K562 (cell line): ENCODE data around the gene NOS1. TPM values are rescaled to one million over a fixed set of nuclear protein-coding genes. Genes with fewer than 3 reads are reported as not detected.

ENCODE experiments used
- ATAC-seq: fragments of 200-7000 bp; cut with Tn5 transposase; 3 replicates; pipeline ENCODE4 v1.9.1; 2020; ENCODE audit warnings: moderate library complexity
- BruUV-seq: library from RNA; stranded (reverse); fragments of 400-500 nt; replicated peaks from 2 replicates; lab custom pipeline; 2021; lab: Mats Ljungman, UMichigan
- CTCF ChIA-PET: fragments of 300-600 bp; formaldehyde crosslinking; extraction: SDS; loops from one replicate; lab custom pipeline; 2021; ENCODE audit warnings: low intra/inter-chr PET ratio; lab: Yijun Ruan, JAX
- POLR2A ChIA-PET: fragments of 300-600, 350-650 bp; sonication (Branson Sonifier 250); formaldehyde crosslinking; extraction: SDS; loops from one replicate; lab custom pipeline; 2021; ENCODE audit warnings: antibody characterized with exemption, inconsistent platforms; lab: Yijun Ruan, JAX
- DNase-seq, 4 experiments: peaks; one replicate each; pipeline versions ENCODE4 v3.0.0 to v3.0.0-alpha.2; 2011 to 2018; ENCODE audit warnings: low spot score in 3 of 4, mixed read lengths in 3 of 4; ENCODE audit errors: extremely low read depth in 1 of 4
- FAIRE-seq: peaks from 2 replicates; lab custom pipeline; 2011; peaks lifted over from hg19 to GRCh38; lab: Jason Lieb, UNC
- H2AFZ ChIP-seq: 2 replicates; pipeline ENCODE4 v1.6.0; 2011; ENCODE audit warnings: low read depth, low read length, control low read depth, inconsistent platforms
- H3K27ac ChIP-seq: fragments of 200-600 bp; 3 replicates; pipeline ENCODE4 v1.8.0; 2011; ENCODE audit warnings: low read depth, mild to moderate bottlenecking, control low read depth, inconsistent platforms, low read length, moderate library complexity, mixed read lengths; ENCODE audit errors: extremely low read depth
- H3K27me3 ChIP-seq, 2 experiments: fragments of 300-600 bp in 1 of 2; 2 replicates in 1 of 2; 3 replicates in 1 of 2; pipeline versions ENCODE4 v1.6.0 to v1.8.0; 2011; ENCODE audit warnings: inconsistent platforms in 2 of 2, low read length in 2 of 2, mild to moderate bottlenecking in 1 of 2, mixed read lengths in 1 of 2, moderate library complexity in 1 of 2; ENCODE audit not compliant: control insufficient read depth in 2 of 2, insufficient read depth in 2 of 2
- H3K36me3 ChIP-seq: fragments of 300-600 bp; 3 replicates; pipeline ENCODE4 v1.8.0; 2011; ENCODE audit warnings: mild to moderate bottlenecking, low read length, inconsistent platforms; ENCODE audit not compliant: control insufficient read depth, insufficient read depth
- H3K4me1 ChIP-seq, 2 experiments: fragments of 200-600 bp in 1 of 2; replicated peaks in 1 of 2; 2 replicates in 1 of 2; 3 replicates in 1 of 2; pipeline versions ENCODE4 v1.5.1 to v1.8.0; 2011; ENCODE audit warnings: inconsistent platforms in 2 of 2, low read length in 2 of 2, mild to moderate bottlenecking in 1 of 2, mixed read lengths in 1 of 2, moderate library complexity in 1 of 2; ENCODE audit not compliant: control insufficient read depth in 2 of 2, insufficient read depth in 2 of 2
- H3K4me2 ChIP-seq: 2 replicates; pipeline ENCODE4 v1.6.1; 2011; ENCODE audit warnings: low read length, control low read depth, inconsistent platforms, mixed read lengths; ENCODE audit not compliant: insufficient read depth
- H3K4me3 ChIP-seq: fragments of 200-600 bp; sonication (generic), shearing (Covaris generic); 2 replicates; pipeline ENCODE4 v1.5.1; 2016; ENCODE audit warnings: control low read depth, inconsistent platforms
- H3K79me2 ChIP-seq: fragments of 200-600 bp; 3 replicates; pipeline ENCODE4 v1.8.0; 2011; ENCODE audit warnings: low read length, inconsistent platforms; ENCODE audit not compliant: control insufficient read depth, insufficient read depth
- H3K9ac ChIP-seq, 2 experiments: 2 replicates each; pipeline versions ENCODE4 v1.6.0 to v1.6.1; 2011; ENCODE audit warnings: low read depth in 2 of 2, low read length in 2 of 2, control low read depth in 1 of 2, inconsistent platforms in 1 of 2, mild to moderate bottlenecking in 1 of 2, mixed read lengths in 1 of 2; ENCODE audit not compliant: insufficient read depth in 1 of 2
- H3K9me1 ChIP-seq: one replicate; pipeline ENCODE4 v1.6.0; 2011; ENCODE audit warnings: inconsistent platforms, mild to moderate bottlenecking, low read length, moderate library complexity; ENCODE audit not compliant: control insufficient read depth, insufficient read depth
- H3K9me3 ChIP-seq: replicated peaks from 2 replicates; pipeline ENCODE4 v1.5.1; 2011; ENCODE audit warnings: low read depth, low read length, inconsistent platforms; ENCODE audit not compliant: control insufficient read depth, insufficient read depth
- H4K20me1 ChIP-seq: replicated peaks from 2 replicates; pipeline ENCODE4 v1.6.1; 2011; ENCODE audit warnings: low read length, inconsistent platforms, mixed read lengths; ENCODE audit not compliant: control insufficient read depth, insufficient read depth
- ELF4 ChIP-seq: fragments of 450-650 bp; formaldehyde crosslinking; IDR thresholded peaks from 2 replicates; pipeline ENCODE4 v1.4.0; 2022; ENCODE audit warnings: missing genetic modification characterization
- ESRRA ChIP-seq: fragments of 450-650 bp; IDR thresholded peaks from 2 replicates; pipeline ENCODE4 v1.6.1; 2014; ENCODE audit warnings: low read depth, mild to moderate bottlenecking, moderate library complexity, borderline replicate concordance
- ZBED1 ChIP-seq: IDR thresholded peaks from 2 replicates; pipeline ENCODE4 v1.6.1; 2014
- WGBS: fragments of 100-300 bp; shearing (Covaris generic); methylation state at CpG from one replicate; pipeline ENCODE4 v1.1.6; 2016; ENCODE audit warnings: low coverage, mixed read lengths; ENCODE audit not compliant: insufficient coverage; ENCODE audit errors: missing lambda C conversion rate; 5-methylcytosine and 5-hydroxymethylcytosine counted together
- in situ Hi-C: fragments of 300-500 bp; cut with MboI; formaldehyde crosslinking; loops from 4 replicates; pipeline ENCODE4 v1.15.0; 2018; ENCODE audit warnings: inconsistent platforms, mixed read lengths
- intact Hi-C: fragments of 100-400 bp; cut with micrococcal nuclease; formaldehyde crosslinking; loops from 2 replicates; pipeline ENCODE4 v1.14.2; 2022
- polyA plus RNA-seq, 8 experiments: library from polyadenylated mRNA; depleted of rRNA in 4 of 8; stranded (reverse) in 5 of 8; unstranded in 3 of 8; fragments of >200 nt; fragmentation: Nextera tagmentation in 2 of 8; fragmentation: Illumina TruSeq in 1 of 8; extraction: Ambion mirVana in 2 of 8; extraction: Trizol in 1 of 8; gene quantifications; 2 replicates each; pipeline versions ENCODE4 v1.2.1 to v1.2.3, GENCODE V29; 2011 to 2014; ENCODE audit warnings: inconsistent platforms in 1 of 8, missing spikeins in 1 of 8
- total RNA-seq, 7 experiments: library from RNA; depleted of rRNA in 6 of 7; stranded (reverse); fragments of >200 nt in 6 of 7; fragmentation: Illumina TruSeq in 2 of 7; extraction: Trizol in 2 of 7; gene quantifications; 2 replicates each; pipeline versions ENCODE4 v1.2.1 to v1.2.3, GENCODE V29; 2011 to 2021; ENCODE audit warnings: low replicate concordance in 1 of 7
- TF ChIP-seq, protein P1 (sequence below): fragments of 450-650 bp; formaldehyde crosslinking; conservative IDR thresholded peaks from 2 replicates; pipeline ENCODE4 v1.4.0; 2022; ENCODE audit warnings: mild to moderate bottlenecking, missing genetic modification characterization
- TF ChIP-seq, protein P2 (sequence below): fragments of 450-650 bp; IDR thresholded peaks from 2 replicates; pipeline ENCODE4 v1.6.1; 2016; ENCODE audit warnings: borderline replicate concordance

NOS1 gene
- total and polyA plus RNA-seq, 9 of the 15 experiments (the other 6 are each of a cell fraction or from before 2014, with no cell fraction given): not detected

DNA sequence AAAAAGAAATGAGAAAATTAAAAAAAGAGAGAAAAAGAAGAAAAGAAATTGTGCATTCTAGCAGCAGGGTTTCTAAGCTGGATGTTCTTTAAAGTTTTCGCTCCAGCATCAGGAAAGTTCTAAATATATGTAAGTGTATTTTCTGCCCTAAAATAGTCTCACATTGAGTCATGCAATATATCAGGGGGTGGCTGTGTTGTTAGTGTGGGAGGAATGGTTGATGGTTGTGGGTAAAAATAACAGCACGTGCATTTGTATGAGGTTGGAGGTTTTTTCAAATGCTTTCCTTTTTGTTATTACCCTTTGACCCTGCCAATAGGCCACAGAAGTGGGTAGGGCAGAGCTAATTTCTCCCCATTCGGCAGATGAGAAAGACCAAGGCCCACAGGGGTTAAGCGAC, 106.0 kb downstream of the NOS1 start:
- Histone ChIP-seq H3K27me3 (peaks cover 15 to 36% of the 10 kb centered on the region in 2 experiments; a peak in 4 of 5 replicates), H3K27ac (no peak overlapping the region), H3K79me2 (no peaks in the 10 kb centered on the region), H3K4me3 (no peak overlapping the region), H4K20me1 (0 out of 2 replicates have a peak, but pooled peaks cover 5% of the 10 kb centered on the region), H3K9ac (no peak overlapping the region), H3K4me1 (no peaks in the 10 kb centered on the region), H3K4me2 (no peak overlapping the region), H2AFZ (no peak overlapping the region), H3K36me3 (no peaks in the 10 kb centered on the region), H3K9me1 (no peaks in the 10 kb centered on the region), H3K9me3 (no peaks in the 10 kb centered on the region)
- ATAC-seq (no peak), DNase-seq (no peak), FAIRE-seq (no peak)
- WGBS: 0% methylated on average over 4 of the region's 4 CpGs
- BruUV-seq: no TSS peak
- 0 out of 2 replicates have a peak, but pooled peaks have one; percentile 27 for TF ChIP-seq ESRRA
- no peak for TF ChIP-seq ZBED1
- in situ Hi-C loops (no loop called here), intact Hi-C loops (no loop called here)
- ChIA-PET POLR2A (interaction anchor here (0.6 to 0.7 kb wide), 2 partner anchors 23 to 1655 kb away, joined by 4 read pairs; no protein-coding TSS in a partner anchor), CTCF (no interaction called here)

DNA sequence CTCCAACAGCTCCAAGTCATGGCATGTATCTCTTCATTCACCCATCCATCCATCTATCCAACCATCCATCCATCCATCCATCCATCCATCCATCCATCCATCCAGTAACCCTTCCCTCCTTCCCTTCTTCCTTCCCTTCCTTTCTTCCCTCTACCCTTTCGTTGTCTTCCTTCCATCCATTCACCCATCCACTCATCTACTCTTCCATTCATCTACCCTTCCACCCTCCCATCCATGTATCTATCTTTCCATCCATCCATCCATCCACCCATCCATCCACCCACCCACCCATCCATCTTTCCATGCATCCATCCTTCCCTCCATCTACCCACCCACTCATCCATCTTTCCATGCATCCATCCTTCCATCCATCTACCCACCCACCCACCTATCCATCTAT, 117.9 kb downstream of the NOS1 start:
- TF ChIP-seq, protein P1, sequence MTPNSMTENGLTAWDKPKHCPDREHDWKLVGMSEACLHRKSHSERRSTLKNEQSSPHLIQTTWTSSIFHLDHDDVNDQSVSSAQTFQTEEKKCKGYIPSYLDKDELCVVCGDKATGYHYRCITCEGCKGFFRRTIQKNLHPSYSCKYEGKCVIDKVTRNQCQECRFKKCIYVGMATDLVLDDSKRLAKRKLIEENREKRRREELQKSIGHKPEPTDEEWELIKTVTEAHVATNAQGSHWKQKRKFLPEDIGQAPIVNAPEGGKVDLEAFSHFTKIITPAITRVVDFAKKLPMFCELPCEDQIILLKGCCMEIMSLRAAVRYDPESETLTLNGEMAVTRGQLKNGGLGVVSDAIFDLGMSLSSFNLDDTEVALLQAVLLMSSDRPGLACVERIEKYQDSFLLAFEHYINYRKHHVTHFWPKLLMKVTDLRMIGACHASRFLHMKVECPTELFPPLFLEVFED: 0 out of 2 replicates have a peak, but pooled peaks have one; percentile 57
- 0 out of 2 replicates have a peak, but pooled peaks have one; percentile 34 for TF ChIP-seq ELF4 (CRISPR knock-in tag)
- TF ChIP-seq, protein P2, sequence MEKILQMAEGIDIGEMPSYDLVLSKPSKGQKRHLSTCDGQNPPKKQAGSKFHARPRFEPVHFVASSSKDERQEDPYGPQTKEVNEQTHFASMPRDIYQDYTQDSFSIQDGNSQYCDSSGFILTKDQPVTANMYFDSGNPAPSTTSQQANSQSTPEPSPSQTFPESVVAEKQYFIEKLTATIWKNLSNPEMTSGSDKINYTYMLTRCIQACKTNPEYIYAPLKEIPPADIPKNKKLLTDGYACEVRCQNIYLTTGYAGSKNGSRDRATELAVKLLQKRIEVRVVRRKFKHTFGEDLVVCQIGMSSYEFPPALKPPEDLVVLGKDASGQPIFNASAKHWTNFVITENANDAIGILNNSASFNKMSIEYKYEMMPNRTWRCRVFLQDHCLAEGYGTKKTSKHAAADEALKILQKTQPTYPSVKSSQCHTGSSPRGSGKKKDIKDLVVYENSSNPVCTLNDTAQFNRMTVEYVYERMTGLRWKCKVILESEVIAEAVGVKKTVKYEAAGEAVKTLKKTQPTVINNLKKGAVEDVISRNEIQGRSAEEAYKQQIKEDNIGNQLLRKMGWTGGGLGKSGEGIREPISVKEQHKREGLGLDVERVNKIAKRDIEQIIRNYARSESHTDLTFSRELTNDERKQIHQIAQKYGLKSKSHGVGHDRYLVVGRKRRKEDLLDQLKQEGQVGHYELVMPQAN: no peak
- no peaks in the 10 kb centered on the region for H3K9me3 ChIP-seq
- no peaks in the 10 kb centered on the region for H3K4me1 ChIP-seq
- in situ Hi-C loops: no loop called here
- H4K20me1 ChIP-seq: no peaks in the 10 kb centered on the region
- no peak for ATAC-seq
- no peaks in the 10 kb centered on the region for H3K9me1 ChIP-seq
- H2AFZ ChIP-seq: no peak overlapping the region
- H3K4me3 ChIP-seq: no peak overlapping the region
- ChIA-PET POLR2A (no interaction called here), CTCF (no interaction called here)
- no peak overlapping the region for H3K9ac ChIP-seq
- no peak overlapping the region for H3K27ac ChIP-seq
- FAIRE-seq: no peak
- H3K79me2 ChIP-seq: no peaks in the 10 kb centered on the region
- H3K36me3 ChIP-seq: no peaks in the 10 kb centered on the region
- peaks cover 10 to 11% of the 10 kb centered on the region in 2 experiments; a peak in 3 of 5 replicates for H3K27me3 ChIP-seq
- no peak for DNase-seq
- H3K4me2 ChIP-seq: no peak overlapping the region
- intact Hi-C loops: no loop called here
- no TSS peak for BruUV-seq
- WGBS: 0% methylated on average over 1 of the region's 1 CpG
